Gastrocnemius medialis (tissue), 4 donors: ENCODE results near the gene NT5DC3.

Experiments
- POLR2A ChIP-seq, 2 donors: fragments of 450-650 bp; IDR thresholded peaks; one replicate each; pipeline ENCODE4 v1.6.1; 2017; ENCODE audit warnings: antibody characterized with exemption in 2 of 2, mild to moderate bottlenecking in 2 of 2, moderate library complexity in 2 of 2
- TF ChIP-seq, protein P1 (sequence below), 5 experiments: fragments of 450-650 bp in 3 of 5; fragments of 200-600 bp in 2 of 5; sonication (generic) in 2 of 5; IDR thresholded peaks in 4 of 5; conservative IDR thresholded peaks in 1 of 5; 1 replicate in 4 of 5; 2 replicates in 1 of 5; pipeline ENCODE4 v1.5.1; 2016 to 2019; ENCODE audit warnings: antibody characterized with exemption in 5 of 5, mild to moderate bottlenecking in 3 of 5, moderate library complexity in 3 of 5

DNA sequence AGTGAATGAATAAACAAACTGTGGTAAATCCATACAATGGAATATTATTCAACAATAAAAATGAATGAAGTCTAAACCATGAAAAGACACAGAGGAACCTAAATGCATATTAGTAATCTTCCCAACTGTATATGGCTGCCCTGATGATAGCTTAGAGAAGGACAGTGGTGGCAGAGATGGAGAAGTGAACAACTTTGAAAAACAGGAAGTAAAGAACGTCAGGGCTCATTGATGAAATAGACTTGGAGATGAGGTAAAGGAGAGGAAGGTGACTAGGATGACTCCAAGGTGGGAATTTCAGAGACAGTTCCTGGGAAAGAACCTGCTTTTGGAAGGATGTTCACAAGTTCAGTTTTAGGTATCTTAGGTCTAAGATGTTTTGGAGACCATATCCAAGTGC, 36.3 kb upstream of the NT5DC3 start:
- TF ChIP-seq POLR2A (IDR thresholded peaks at IDR 0.05): no peak
- TF ChIP-seq, protein P1, sequence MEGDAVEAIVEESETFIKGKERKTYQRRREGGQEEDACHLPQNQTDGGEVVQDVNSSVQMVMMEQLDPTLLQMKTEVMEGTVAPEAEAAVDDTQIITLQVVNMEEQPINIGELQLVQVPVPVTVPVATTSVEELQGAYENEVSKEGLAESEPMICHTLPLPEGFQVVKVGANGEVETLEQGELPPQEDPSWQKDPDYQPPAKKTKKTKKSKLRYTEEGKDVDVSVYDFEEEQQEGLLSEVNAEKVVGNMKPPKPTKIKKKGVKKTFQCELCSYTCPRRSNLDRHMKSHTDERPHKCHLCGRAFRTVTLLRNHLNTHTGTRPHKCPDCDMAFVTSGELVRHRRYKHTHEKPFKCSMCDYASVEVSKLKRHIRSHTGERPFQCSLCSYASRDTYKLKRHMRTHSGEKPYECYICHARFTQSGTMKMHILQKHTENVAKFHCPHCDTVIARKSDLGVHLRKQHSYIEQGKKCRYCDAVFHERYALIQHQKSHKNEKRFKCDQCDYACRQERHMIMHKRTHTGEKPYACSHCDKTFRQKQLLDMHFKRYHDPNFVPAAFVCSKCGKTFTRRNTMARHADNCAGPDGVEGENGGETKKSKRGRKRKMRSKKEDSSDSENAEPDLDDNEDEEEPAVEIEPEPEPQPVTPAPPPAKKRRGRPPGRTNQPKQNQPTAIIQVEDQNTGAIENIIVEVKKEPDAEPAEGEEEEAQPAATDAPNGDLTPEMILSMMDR (IDR thresholded peaks at IDR 0.05 in 4 of 5, conservative IDR thresholded peaks at IDR 0.05 in 1 of 5): no peak
